HEK293T (cell line): Measurements from ENCODE around the gene IL10RB.

Experiments used
- ARNT ChIP-seq: fragments of 450-650 bp; IDR thresholded peaks from 2 replicates; pipeline ENCODE4 v1.6.1; 2017; ENCODE audit warnings: mild to moderate bottlenecking
- BHLHE40 ChIP-seq: fragments of 450-650 bp; IDR thresholded peaks from 2 replicates; pipeline ENCODE4 v1.6.1; 2016; ENCODE audit warnings: mild to moderate bottlenecking, moderate library complexity, borderline replicate concordance
- ELF4 ChIP-seq: fragments of 450-650 bp; IDR thresholded peaks from 2 replicates; pipeline ENCODE4 v1.6.1; 2017; ENCODE audit warnings: antibody characterized with exemption
- FOXA1 ChIP-seq: fragments of 450-650 bp; IDR thresholded peaks from 2 replicates; pipeline ENCODE4 v1.6.1; 2016; ENCODE audit warnings: mild to moderate bottlenecking
- FOXK2 ChIP-seq: fragments of 450-650 bp; IDR thresholded peaks from 2 replicates; pipeline ENCODE4 v1.6.1; 2016; ENCODE audit warnings: mild to moderate bottlenecking
- FOXM1 ChIP-seq: fragments of 450-650 bp; IDR thresholded peaks from 2 replicates; pipeline ENCODE4 v1.6.1; 2017; ENCODE audit warnings: mild to moderate bottlenecking, borderline replicate concordance
- L3MBTL2 ChIP-seq: fragments of 450-650 bp; conservative IDR thresholded peaks from 2 replicates; pipeline ENCODE4 v1.6.1; 2016; ENCODE audit warnings: mild to moderate bottlenecking
- LEF1 ChIP-seq: fragments of 450-650 bp; IDR thresholded peaks from 2 replicates; pipeline ENCODE4 v1.6.1; 2017; ENCODE audit warnings: mild to moderate bottlenecking, borderline replicate concordance
- NFRKB ChIP-seq: fragments of 450-650 bp; IDR thresholded peaks from 2 replicates; pipeline ENCODE4 v1.6.1; 2016; ENCODE audit warnings: mild to moderate bottlenecking, moderate library complexity
- PKNOX1 ChIP-seq: fragments of 450-650 bp; IDR thresholded peaks from 2 replicates; pipeline ENCODE4 v1.6.1; 2016
- SP1 ChIP-seq: fragments of 450-650 bp; IDR thresholded peaks from 2 replicates; pipeline ENCODE4 v1.6.1; 2017
- SUZ12 ChIP-seq: fragments of 450-650 bp; IDR thresholded peaks from 2 replicates; pipeline ENCODE4 v1.6.1; 2016; ENCODE audit warnings: mild to moderate bottlenecking
- TARDBP ChIP-seq: fragments of 450-650 bp; IDR thresholded peaks from 2 replicates; pipeline ENCODE4 v1.6.1; 2016
- ZNF384 ChIP-seq: fragments of 450-650 bp; IDR thresholded peaks from 2 replicates; pipeline ENCODE4 v1.6.1; 2016

- TF ChIP-seq SP1 (no peak), BHLHE40 (no peak), ELF4 (no peak), PKNOX1 (no peak), FOXM1 (no peak), L3MBTL2 (no peak), FOXK2 (no peak), SUZ12 (no peak), TARDBP (no peak), ARNT (no peak), LEF1 (no peak), ZNF384 (no peak), NFRKB (no peak), FOXA1 (no peak)
Observed at GRCh38 chr21:33236766-33237165, 29.4 kb upstream of the IL10RB start.
